Activated naive CD4-positive, alpha-beta T cell treated with anti-CD3 and anti-CD28 coated beads for 36 hours (primary cell): ENCODE results near the gene AFAP1L2. TPM values are rescaled to one million over a fixed set of nuclear protein-coding genes. Genes with fewer than 3 reads are reported as not detected.

Experiments
- CTCF ChIA-PET: fragments of 350-600 bp; sonication (Branson Sonifier 250); formaldehyde crosslinking; loops from one replicate; lab custom pipeline; 2021; ENCODE audit warnings: antibody characterized with exemption; lab: Charles Lee
- DNase-seq: peaks from one replicate; pipeline ENCODE4 v3.0.0-alpha.2; 2020
- H3K27ac Mint-ChIP-seq: one replicate; pipeline ENCODE4 v1.8.0; 2021; ENCODE audit warnings: mild to moderate bottlenecking, mixed read lengths
- H3K27me3 Mint-ChIP-seq: one replicate; pipeline ENCODE4 v1.8.0; 2021; ENCODE audit warnings: low read depth, mixed read lengths
- H3K36me3 Mint-ChIP-seq: one replicate; pipeline ENCODE4 v1.8.0; 2021; ENCODE audit warnings: low read depth, mixed read lengths
- H3K4me1 Mint-ChIP-seq: one replicate; pipeline ENCODE4 v1.8.0; 2021; ENCODE audit warnings: low read depth, mixed read lengths
- H3K4me3 Mint-ChIP-seq: one replicate; pipeline ENCODE4 v1.8.0; 2021; ENCODE audit warnings: mild to moderate bottlenecking, moderate library complexity, mixed read lengths
- H3K9me3 Mint-ChIP-seq: one replicate; pipeline ENCODE4 v1.8.0; 2021; ENCODE audit warnings: mixed read lengths
- intact Hi-C: fragments of 100-400 bp; cut with micrococcal nuclease; formaldehyde crosslinking; loops from one replicate; pipeline ENCODE4 v1.15.1; 2023
- total RNA-seq, 2 experiments: library from RNA; stranded (reverse); gene quantifications; one replicate each; pipeline ENCODE4 v1.2.3, GENCODE V29; 2021

The AFAP1L2 gene
- total RNA-seq, 2 experiments from 2014 or later, result 0.86 to 0.98 TPM

- intact Hi-C loops, result no loop called here
- CTCF ChIA-PET, result no interaction called here
- DNase-seq, result no peak
- Mint-ChIP-seq H3K9me3 (no peaks in the 10 kb centered on the region), H3K4me1 (no peaks in the 10 kb centered on the region), H3K27me3 (peaks cover 9% of the 10 kb centered on the region), H3K4me3 (no peak overlapping the region), H3K27ac (no peak overlapping the region), H3K36me3 (no peaks in the 10 kb centered on the region)
Observed at GRCh38 chr10:114380060-114380459, 24.2 kb downstream of the AFAP1L2 start.

- no peak for DNase-seq
- Mint-ChIP-seq H3K9me3 (no peaks in the 10 kb centered on the region), H3K27me3 (peaks cover 9% of the 10 kb centered on the region), H3K27ac (no peak overlapping the region), H3K4me3 (no peak overlapping the region), H3K36me3 (no peaks in the 10 kb centered on the region), H3K4me1 (no peaks in the 10 kb centered on the region)
- CTCF ChIA-PET, result no interaction called here
- intact Hi-C loops, result no loop called here
Observed at GRCh38 chr10:114379631-114380041, 24.7 kb downstream of the AFAP1L2 start.

GRCh38 chr10:114376523-114376922 lies 27.8 kb downstream of the AFAP1L2 start:
- intact Hi-C loops, result no loop called here
- no peak overlapping the region for H3K4me3 Mint-ChIP-seq
- no peaks in the 10 kb centered on the region for H3K36me3 Mint-ChIP-seq
- no peaks in the 10 kb centered on the region for H3K9me3 Mint-ChIP-seq
- H3K27me3 Mint-ChIP-seq, result peaks cover 6% of the 10 kb centered on the region
- H3K27ac Mint-ChIP-seq, result no peak overlapping the region
- no peak for DNase-seq
- CTCF ChIA-PET, result no interaction called here
- no peaks in the 10 kb centered on the region for H3K4me1 Mint-ChIP-seq

- peaks cover 6% of the 10 kb centered on the region for H3K27me3 Mint-ChIP-seq
- no peaks in the 10 kb centered on the region for H3K36me3 Mint-ChIP-seq
- CTCF ChIA-PET, result interaction anchor here (1.2 kb wide), 1 partner anchor 71 kb away, joined by 5 read pairs; no protein-coding TSS in a partner anchor
- intact Hi-C loops, result no loop called here
- no peak overlapping the region for H3K4me3 Mint-ChIP-seq
- DNase-seq, result no peak
- H3K27ac Mint-ChIP-seq, result no peak overlapping the region
- no peaks in the 10 kb centered on the region for H3K4me1 Mint-ChIP-seq
- no peaks in the 10 kb centered on the region for H3K9me3 Mint-ChIP-seq
Observed at GRCh38 chr10:114375047-114375446, 29.3 kb downstream of the AFAP1L2 start.

GRCh38 chr10:114374053-114374791 lies 30.1 kb downstream of the AFAP1L2 start:
- no peaks in the 10 kb centered on the region for H3K4me1 Mint-ChIP-seq
- intact Hi-C loops, result no loop called here
- H3K9me3 Mint-ChIP-seq, result no peaks in the 10 kb centered on the region
- no peaks in the 10 kb centered on the region for H3K36me3 Mint-ChIP-seq
- no peak for DNase-seq
- no peak overlapping the region for H3K27ac Mint-ChIP-seq
- CTCF ChIA-PET, result interaction anchor here (1.2 kb wide), 1 partner anchor 70 kb away, joined by 5 read pairs; no protein-coding TSS in a partner anchor
- no peak overlapping the region for H3K4me3 Mint-ChIP-seq
- H3K27me3 Mint-ChIP-seq, result peaks cover 4% of the 10 kb centered on the region

- H3K36me3 Mint-ChIP-seq, result no peaks in the 10 kb centered on the region
- no peaks in the 10 kb centered on the region for H3K4me1 Mint-ChIP-seq
- H3K9me3 Mint-ChIP-seq, result no peaks in the 10 kb centered on the region
- intact Hi-C loops, result no loop called here
- CTCF ChIA-PET, result no interaction called here
- H3K4me3 Mint-ChIP-seq, result no peak overlapping the region
- H3K27me3 Mint-ChIP-seq, result peaks cover 4% of the 10 kb centered on the region
- no peak overlapping the region for H3K27ac Mint-ChIP-seq
- DNase-seq, result no peak
Observed at GRCh38 chr10:114373631-114374030, 30.7 kb downstream of the AFAP1L2 start.

GRCh38 chr10:114372995-114373394 lies 31.3 kb downstream of the AFAP1L2 start:
- H3K4me3 Mint-ChIP-seq, result no peak overlapping the region
- intact Hi-C loops, result no loop called here
- no peaks in the 10 kb centered on the region for H3K9me3 Mint-ChIP-seq
- H3K27ac Mint-ChIP-seq, result no peak overlapping the region
- CTCF ChIA-PET, result interaction anchor here (1.7 kb wide), 1 partner anchor 69 kb away, joined by 6 read pairs; no protein-coding TSS in a partner anchor
- DNase-seq, result no peak
- no peaks in the 10 kb centered on the region for H3K36me3 Mint-ChIP-seq
- H3K27me3 Mint-ChIP-seq, result peaks cover 4% of the 10 kb centered on the region
- no peaks in the 10 kb centered on the region for H3K4me1 Mint-ChIP-seq

- H3K4me3 Mint-ChIP-seq, result no peak overlapping the region
- CTCF ChIA-PET, result interaction anchor here (0.6 to 1.7 kb wide), 3 partner anchors 68 to 757 kb away, joined by 3 to 6 read pairs (median 3); no protein-coding TSS in a partner anchor
- no peaks in the 10 kb centered on the region for H3K9me3 Mint-ChIP-seq
- no peaks in the 10 kb centered on the region for H3K36me3 Mint-ChIP-seq
- H3K27ac Mint-ChIP-seq, result no peak overlapping the region
- H3K4me1 Mint-ChIP-seq, result no peaks in the 10 kb centered on the region
- intact Hi-C loops, result no loop called here
- H3K27me3 Mint-ChIP-seq, result peaks cover 4% of the 10 kb centered on the region
- DNase-seq, result no peak
Observed at GRCh38 chr10:114372179-114372578, 32.1 kb downstream of the AFAP1L2 start.

GRCh38 chr10:114370966-114371365 lies 33.3 kb downstream of the AFAP1L2 start:
- CTCF ChIA-PET, result interaction anchor here (1.9 kb wide), 1 partner anchor 67 kb away, joined by 5 read pairs; no protein-coding TSS in a partner anchor
- no peak overlapping the region for H3K27ac Mint-ChIP-seq
- no peaks in the 10 kb centered on the region for H3K4me1 Mint-ChIP-seq
- no peak for DNase-seq
- H3K36me3 Mint-ChIP-seq, result no peaks in the 10 kb centered on the region
- no peaks in the 10 kb centered on the region for H3K9me3 Mint-ChIP-seq
- H3K4me3 Mint-ChIP-seq, result no peak overlapping the region
- peaks cover 4% of the 10 kb centered on the region for H3K27me3 Mint-ChIP-seq
- intact Hi-C loops, result no loop called here

- CTCF ChIA-PET, result interaction anchor here (1.9 kb wide), 1 partner anchor 66 kb away, joined by 5 read pairs; no protein-coding TSS in a partner anchor
- H3K4me1 Mint-ChIP-seq, result no peaks in the 10 kb centered on the region
- no peak overlapping the region for H3K27ac Mint-ChIP-seq
- no peaks in the 10 kb centered on the region for H3K9me3 Mint-ChIP-seq
- no peak overlapping the region for H3K4me3 Mint-ChIP-seq
- no peaks in the 10 kb centered on the region for H3K36me3 Mint-ChIP-seq
- peaks cover 4% of the 10 kb centered on the region for H3K27me3 Mint-ChIP-seq
- no peak for DNase-seq
- intact Hi-C loops, result no loop called here
Observed at GRCh38 chr10:114370199-114370598, 34.1 kb downstream of the AFAP1L2 start.

- intact Hi-C loops, result no loop called here
- Mint-ChIP-seq H3K4me3 (no peak overlapping the region), H3K36me3 (no peaks in the 10 kb centered on the region)
Observed at GRCh38 chr10:114368057-114368391, 36.3 kb downstream of the AFAP1L2 start.

GRCh38 chr10:114367351-114368056 lies 36.8 kb downstream of the AFAP1L2 start:
- intact Hi-C loops, result no loop called here
- H3K4me3 Mint-ChIP-seq, result no peak overlapping the region
- H3K27me3 Mint-ChIP-seq, result no peaks in the 10 kb centered on the region
- H3K27ac Mint-ChIP-seq, result no peak overlapping the region
- no peaks in the 10 kb centered on the region for H3K9me3 Mint-ChIP-seq
- H3K4me1 Mint-ChIP-seq, result no peaks in the 10 kb centered on the region
- H3K36me3 Mint-ChIP-seq, result no peaks in the 10 kb centered on the region
- DNase-seq, result no peak
- CTCF ChIA-PET, result no interaction called here

More at GRCh38 chr10:114368057-114368391, 36.3 kb downstream of the AFAP1L2 start:
- no peak for DNase-seq
- no peaks in the 10 kb centered on the region for H3K27me3 Mint-ChIP-seq
- no peaks in the 10 kb centered on the region for H3K9me3 Mint-ChIP-seq
- H3K4me1 Mint-ChIP-seq, result no peaks in the 10 kb centered on the region
- no peak overlapping the region for H3K27ac Mint-ChIP-seq
- CTCF ChIA-PET, result no interaction called here
